NCI-H2107 (cell line): ENCODE results near the gene AKT1.
"Not testable (repeated sequence)": the region's sequence is repeated elsewhere in the genome, so short reads cannot be mapped to it uniquely, and the experiment has no call there.

Experiments
- DNase-seq: peaks from one replicate; lab custom pipeline; 2025; lab: John Stamatoyannopoulos, UW

The AKT1 gene

GRCh38 chr14:104818714-104819161, 23.2 kb upstream of the AKT1 start:
- no peak for DNase-seq

- DNase-seq = no peak
Measured at GRCh38 chr14:104817930-104818713, 22.6 kb upstream of the AKT1 start.

- DNase-seq = no peak
Measured at GRCh38 chr14:104816616-104816884, 21.0 kb upstream of the AKT1 start.

- not testable (repeated sequence) for DNase-seq
Measured at GRCh38 chr14:104814701-104815100, 19.2 kb upstream of the AKT1 start.

- no peak for DNase-seq
Measured at GRCh38 chr14:104813286-104813685, 17.7 kb upstream of the AKT1 start.

- no peak for DNase-seq
Measured at GRCh38 chr14:104810316-104810715, 14.8 kb upstream of the AKT1 start.

- no peak for DNase-seq
Measured at GRCh38 chr14:104808456-104808855, 12.9 kb upstream of the AKT1 start.

- DNase-seq = no peak
Measured at GRCh38 chr14:104806625-104807465, 11.3 kb upstream of the AKT1 start.

- DNase-seq = no peak
Measured at GRCh38 chr14:104805941-104806624, 10.5 kb upstream of the AKT1 start.

- no peak for DNase-seq
Measured at GRCh38 chr14:104805326-104805678, 9.8 kb upstream of the AKT1 start.

GRCh38 chr14:104804481-104805325, 9.2 kb upstream of the AKT1 start:
- DNase-seq = no peak

- DNase-seq = no peak
Measured at GRCh38 chr14:104803912-104804410, 8.4 kb upstream of the AKT1 start.

- no peak for DNase-seq
Measured at GRCh38 chr14:104803280-104803911, 7.8 kb upstream of the AKT1 start.

GRCh38 chr14:104802394-104803184, 7.0 kb upstream of the AKT1 start:
- DNase-seq = no peak

GRCh38 chr14:104801520-104802393, 6.2 kb upstream of the AKT1 start:
- no peak for DNase-seq

GRCh38 chr14:104800771-104801519, 5.4 kb upstream of the AKT1 start, which contains the start of gene ZBTB42:
TSS of gene ZBTB42 (plus strand) at chr14:104801101. CDS start at chr14:104801198, 97 bp downstream.
- DNase-seq = no peak

GRCh38 chr14:104800015-104800770, 4.6 kb upstream of the AKT1 start:
- DNase-seq = no peak
